Measurements from ENCODE around the gene BRF1.

BRF1 gene

DNA sequence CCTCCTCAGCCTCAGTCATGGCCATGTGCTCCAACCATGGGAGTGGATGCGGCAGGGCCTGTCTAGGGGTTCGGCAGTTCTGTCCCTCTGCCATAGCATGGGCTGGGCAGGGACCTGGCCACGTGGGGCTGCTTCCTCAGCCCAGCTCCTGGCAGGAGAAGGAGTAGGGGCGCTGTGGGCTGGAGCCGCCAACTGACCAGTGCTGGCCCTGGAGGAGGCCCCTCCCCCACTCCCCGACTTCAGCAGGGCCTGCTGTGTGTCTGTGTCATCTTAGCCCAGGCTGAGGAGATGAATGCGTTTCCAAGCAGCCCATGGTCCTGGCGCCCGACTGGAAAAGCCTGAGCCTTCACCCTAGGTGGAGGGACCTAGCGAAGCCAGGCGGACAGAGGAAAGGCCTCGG is 11.0 kb upstream of the BRF1 start:
- no peak for TF ChIP-seq EZH2phosphoT487 (IDR thresholded peaks at IDR 0.05; ENCODE audit: borderline replicate concordance, low read length)
- TF ChIP-seq, protein P1, sequence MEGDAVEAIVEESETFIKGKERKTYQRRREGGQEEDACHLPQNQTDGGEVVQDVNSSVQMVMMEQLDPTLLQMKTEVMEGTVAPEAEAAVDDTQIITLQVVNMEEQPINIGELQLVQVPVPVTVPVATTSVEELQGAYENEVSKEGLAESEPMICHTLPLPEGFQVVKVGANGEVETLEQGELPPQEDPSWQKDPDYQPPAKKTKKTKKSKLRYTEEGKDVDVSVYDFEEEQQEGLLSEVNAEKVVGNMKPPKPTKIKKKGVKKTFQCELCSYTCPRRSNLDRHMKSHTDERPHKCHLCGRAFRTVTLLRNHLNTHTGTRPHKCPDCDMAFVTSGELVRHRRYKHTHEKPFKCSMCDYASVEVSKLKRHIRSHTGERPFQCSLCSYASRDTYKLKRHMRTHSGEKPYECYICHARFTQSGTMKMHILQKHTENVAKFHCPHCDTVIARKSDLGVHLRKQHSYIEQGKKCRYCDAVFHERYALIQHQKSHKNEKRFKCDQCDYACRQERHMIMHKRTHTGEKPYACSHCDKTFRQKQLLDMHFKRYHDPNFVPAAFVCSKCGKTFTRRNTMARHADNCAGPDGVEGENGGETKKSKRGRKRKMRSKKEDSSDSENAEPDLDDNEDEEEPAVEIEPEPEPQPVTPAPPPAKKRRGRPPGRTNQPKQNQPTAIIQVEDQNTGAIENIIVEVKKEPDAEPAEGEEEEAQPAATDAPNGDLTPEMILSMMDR (IDR thresholded peaks at IDR 0.05; ENCODE audit: low read depth, low read length, poor library complexity, severe bottlenecking), result no peak
- no peak overlapping the region for H3K27ac ChIP-seq (ENCODE audit: low read depth, low read length)

DNA sequence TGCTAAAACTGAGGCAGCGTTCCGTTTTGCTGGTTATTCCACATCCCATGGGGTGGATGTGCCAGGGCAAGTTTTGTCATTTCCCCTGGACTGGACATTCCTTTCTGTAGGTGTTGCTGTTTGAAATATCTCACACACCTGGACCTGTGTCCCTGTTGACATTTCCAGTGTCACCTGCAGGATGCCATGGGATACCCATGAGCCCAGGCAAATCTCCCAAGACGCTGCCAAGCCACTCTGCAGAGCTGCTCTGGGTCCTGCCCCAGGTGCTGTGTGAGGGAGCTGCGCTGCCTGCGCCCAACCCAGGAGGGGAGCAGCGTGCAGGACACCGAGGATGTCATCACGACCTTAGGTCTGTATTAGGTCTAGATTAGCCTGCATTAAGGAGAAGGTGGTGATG is 8.6 kb upstream of the BRF1 start:
- Histone ChIP-seq H3K4me3 (ENCODE audit: low read length) (no peak overlapping the region), H3K36me3 (ENCODE audit: control insufficient read depth, low read length) (no peaks in the 10 kb centered on the region), H3K79me2 (ENCODE audit: control insufficient read depth, low read length) (no peaks in the 10 kb centered on the region), H3K27ac (ENCODE audit: low read depth, low read length) (no peak overlapping the region), H3K9me2 (replicated peaks; ENCODE audit: control insufficient read depth, low read length) (no peaks in the 10 kb centered on the region), H4K20me1 (ENCODE audit: control insufficient read depth, insufficient read depth, low read depth, low read length) (no peaks in the 10 kb centered on the region), H3K4me1 (ENCODE audit: control insufficient read depth, low read length) (peaks cover 24% of the 10 kb centered on the region), H3F3A (ENCODE audit: control insufficient read depth, insufficient read depth) (no peaks in the 10 kb centered on the region), H3K9me3 (ENCODE audit: control insufficient read depth, insufficient read depth, low read length) (no peaks in the 10 kb centered on the region), H3K27me3 (ENCODE audit: control insufficient read depth, low read length) (peaks cover 8% of the 10 kb centered on the region; the same call in 1 of the 2 replicates), H3K4me2 (ENCODE audit: low read length) (no peak overlapping the region)
- TF ChIP-seq EZH2phosphoT487 (IDR thresholded peaks at IDR 0.05; ENCODE audit: borderline replicate concordance, low read length), result no peak
- TF ChIP-seq, protein P1 (IDR thresholded peaks at IDR 0.05; ENCODE audit: low read depth, low read length, poor library complexity, severe bottlenecking), result no peak

More for the DNA sequence above, 11.0 kb upstream of the BRF1 start:
- H3F3A ChIP-seq (ENCODE audit: control insufficient read depth, insufficient read depth), result no peaks in the 10 kb centered on the region
- H3K9me2 ChIP-seq (replicated peaks; ENCODE audit: control insufficient read depth, low read length), result no peaks in the 10 kb centered on the region
- peaks cover 5% of the 10 kb centered on the region; the same call in 1 of the 2 replicates for H4K20me1 ChIP-seq (ENCODE audit: control insufficient read depth, insufficient read depth, low read depth, low read length)
- peaks cover 18% of the 10 kb centered on the region for H3K27me3 ChIP-seq (ENCODE audit: control insufficient read depth, low read length)
- no peaks in the 10 kb centered on the region; the same call in 1 of the 2 replicates for H3K36me3 ChIP-seq (ENCODE audit: control insufficient read depth, low read length)
- H3K79me2 ChIP-seq (ENCODE audit: control insufficient read depth, low read length), result peaks cover 5% of the 10 kb centered on the region; the same call in 1 of the 2 replicates
- H3K4me1 ChIP-seq (ENCODE audit: control insufficient read depth, low read length), result peaks cover 26% of the 10 kb centered on the region
- no peak overlapping the region for H3K4me2 ChIP-seq (ENCODE audit: low read length)
- H3K4me3 ChIP-seq (ENCODE audit: low read length), result no peak overlapping the region
- H3K9me3 ChIP-seq (ENCODE audit: control insufficient read depth, insufficient read depth, low read length), result no peaks in the 10 kb centered on the region

DNA sequence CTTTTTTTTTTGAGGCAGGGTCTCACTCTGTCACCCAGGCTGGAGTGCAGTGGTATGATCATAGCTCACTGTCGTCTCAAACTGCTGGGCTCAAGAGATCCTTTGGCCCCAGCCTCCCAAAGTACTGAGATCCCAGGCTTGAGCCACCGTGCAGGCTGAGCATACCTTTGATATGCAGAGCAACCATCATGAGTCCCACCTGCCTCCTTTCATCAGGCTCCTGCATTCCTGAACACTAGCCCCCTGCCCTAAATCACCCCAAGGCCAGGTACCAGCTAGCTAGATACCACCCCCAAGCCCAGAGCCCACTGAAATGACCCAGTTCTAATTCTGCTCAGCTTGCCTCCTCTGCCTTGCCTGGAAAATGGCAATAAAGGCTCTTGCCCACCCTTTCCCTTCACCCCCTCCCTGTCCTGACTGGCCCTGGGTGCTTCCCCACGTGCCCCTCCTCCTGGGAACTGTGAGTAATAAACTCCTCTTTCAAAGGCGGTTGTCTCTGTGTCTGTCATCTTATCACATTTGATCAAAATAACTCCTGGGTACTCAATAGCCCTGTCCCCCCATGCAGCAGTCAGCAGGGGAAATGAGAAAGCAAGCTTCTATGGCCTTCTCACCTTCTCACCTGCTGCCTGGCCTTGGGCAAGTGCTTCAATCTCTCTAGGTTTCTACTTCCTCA is 6.4 kb upstream of the BRF1 start:
- Histone ChIP-seq H3K9me2 (replicated peaks; ENCODE audit: control insufficient read depth, low read length) (no peaks in the 10 kb centered on the region), H3K4me2 (ENCODE audit: low read length) (0 out of 2 replicates have a peak overlapping the region, but pooled peaks have one; percentile 28), H3K27ac (ENCODE audit: low read depth, low read length) (no peak overlapping the region), H3K36me3 (ENCODE audit: control insufficient read depth, low read length) (no peaks in the 10 kb centered on the region), H3K79me2 (ENCODE audit: control insufficient read depth, low read length) (no peaks in the 10 kb centered on the region), H3K4me3 (ENCODE audit: low read length) (no peak overlapping the region), H3F3A (ENCODE audit: control insufficient read depth, insufficient read depth) (no peaks in the 10 kb centered on the region), H3K9me3 (ENCODE audit: control insufficient read depth, insufficient read depth, low read length) (no peaks in the 10 kb centered on the region), H3K4me1 (ENCODE audit: control insufficient read depth, low read length) (peaks cover 16% of the 10 kb centered on the region), H4K20me1 (ENCODE audit: control insufficient read depth, insufficient read depth, low read depth, low read length) (no peaks in the 10 kb centered on the region), H3K27me3 (ENCODE audit: control insufficient read depth, low read length) (no peaks in the 10 kb centered on the region)
- no peak for TF ChIP-seq EZH2phosphoT487 (IDR thresholded peaks at IDR 0.05; ENCODE audit: borderline replicate concordance, low read length)
- TF ChIP-seq, protein P1 (IDR thresholded peaks at IDR 0.05; ENCODE audit: low read depth, low read length, poor library complexity, severe bottlenecking), result no peak

Measured in DOHH2 (cell line).